Sigmoid colon (tissue), 7 donors: ENCODE measurements around the gene EFL1. TPM values are rescaled to one million over a fixed set of nuclear protein-coding genes. Genes with fewer than 3 reads are reported as not detected.

ENCODE experiments used
- DNase-seq: peaks from one replicate; pipeline ENCODE4 v3.0.0-alpha.2; 2019
- H3K27ac ChIP-seq, 4 donors: fragments of 200-600 bp; sonication (generic); one replicate each; pipeline ENCODE4 v1.5.1; 2016 to 2019; ENCODE audit warnings: mild to moderate bottlenecking in 1 of 4
- H3K27me3 ChIP-seq, 3 donors: fragments of 200-600 bp; sonication (generic); one replicate each; pipeline ENCODE4 v1.5.1; 2019; ENCODE audit warnings: mild to moderate bottlenecking in 1 of 3
- H3K36me3 ChIP-seq, 4 donors: fragments of 200-600 bp; sonication (generic); one replicate each; pipeline ENCODE4 v1.5.1; 2016 to 2019
- H3K4me1 ChIP-seq, 4 donors: fragments of 200-600 bp; sonication (generic); one replicate each; pipeline ENCODE4 v1.5.1; 2017 to 2019
- H3K4me3 ChIP-seq, 4 donors: fragments of 200-600 bp; sonication (generic); one replicate each; pipeline ENCODE4 v1.5.1; 2017 to 2019; ENCODE audit warnings: mild to moderate bottlenecking in 2 of 4, moderate library complexity in 1 of 4
- H3K9me3 ChIP-seq, 4 donors: fragments of 200-600 bp in 3 of 4; sonication (generic) in 3 of 4; one replicate each; pipeline versions ENCODE4 v1.5.1 to v1.6.1; 2013 to 2019
- EP300 ChIP-seq, 4 donors: sonication (generic); formaldehyde crosslinking; IDR thresholded peaks; one replicate each; pipeline ENCODE4 v1.6.1; 2017; ENCODE audit warnings: antibody characterized with exemption in 4 of 4
- POLR2A ChIP-seq, 2 donors: fragments of 450-650 bp; IDR thresholded peaks; one replicate each; pipeline ENCODE4 v1.6.1; 2016; ENCODE audit warnings: antibody characterized with exemption in 2 of 2, mild to moderate bottlenecking in 2 of 2, moderate library complexity in 2 of 2
- POLR2AphosphoS5 ChIP-seq, 4 donors: sonication (generic); formaldehyde crosslinking; IDR thresholded peaks; one replicate each; pipeline ENCODE4 v1.6.1; 2017; ENCODE audit warnings: antibody characterized with exemption in 4 of 4
- WGBS, 2 donors: extraction: QIAGEN DNeasy Blood & Tissue Kit; methylation state at CpG; one replicate each; pipeline ENCODE4 v1.1.7; 2013; 5-methylcytosine and 5-hydroxymethylcytosine counted together
- intact Hi-C: fragments of 100-400 bp; cut with DNase I; formaldehyde crosslinking; loops from one replicate; pipeline ENCODE4 v1.15.1; 2023
- polyA plus RNA-seq, 3 donors: library from polyadenylated mRNA; stranded (reverse); fragments of 200-250 nt; gene quantifications; one replicate each; pipeline ENCODE4 v1.2.3, GENCODE V29; 2013
- small RNA-seq, 3 donors: library from RNA; depleted of rRNA; stranded (forward); fragments of <200 nt; gene quantifications; one replicate each; pipeline ENCODE3, GENCODE V24; 2016
- total RNA-seq, 4 donors: library from RNA; depleted of rRNA; stranded (reverse); fragments of >200 nt; gene quantifications; one replicate each; pipeline ENCODE4 v1.1.0, GENCODE V29; 2016
- TF ChIP-seq, protein P1 (sequence below), 4 experiments: fragments of 450-650 bp in 3 of 4; fragments of 200-600 bp in 1 of 4; IDR thresholded peaks; one replicate each; pipeline ENCODE4 v1.5.1; 2016 to 2019; ENCODE audit warnings: antibody characterized with exemption in 4 of 4, mild to moderate bottlenecking in 3 of 4, moderate library complexity in 2 of 4
- donor health status: healthy with polysubstance abuse.
- donor health status: Bipolar disorder and iron deficiency.
- donor health status: healthy.

The EFL1 gene
- total and polyA plus RNA-seq, 7 donors, result 10.8 to 15.7 (median 13.6) TPM

DNA sequence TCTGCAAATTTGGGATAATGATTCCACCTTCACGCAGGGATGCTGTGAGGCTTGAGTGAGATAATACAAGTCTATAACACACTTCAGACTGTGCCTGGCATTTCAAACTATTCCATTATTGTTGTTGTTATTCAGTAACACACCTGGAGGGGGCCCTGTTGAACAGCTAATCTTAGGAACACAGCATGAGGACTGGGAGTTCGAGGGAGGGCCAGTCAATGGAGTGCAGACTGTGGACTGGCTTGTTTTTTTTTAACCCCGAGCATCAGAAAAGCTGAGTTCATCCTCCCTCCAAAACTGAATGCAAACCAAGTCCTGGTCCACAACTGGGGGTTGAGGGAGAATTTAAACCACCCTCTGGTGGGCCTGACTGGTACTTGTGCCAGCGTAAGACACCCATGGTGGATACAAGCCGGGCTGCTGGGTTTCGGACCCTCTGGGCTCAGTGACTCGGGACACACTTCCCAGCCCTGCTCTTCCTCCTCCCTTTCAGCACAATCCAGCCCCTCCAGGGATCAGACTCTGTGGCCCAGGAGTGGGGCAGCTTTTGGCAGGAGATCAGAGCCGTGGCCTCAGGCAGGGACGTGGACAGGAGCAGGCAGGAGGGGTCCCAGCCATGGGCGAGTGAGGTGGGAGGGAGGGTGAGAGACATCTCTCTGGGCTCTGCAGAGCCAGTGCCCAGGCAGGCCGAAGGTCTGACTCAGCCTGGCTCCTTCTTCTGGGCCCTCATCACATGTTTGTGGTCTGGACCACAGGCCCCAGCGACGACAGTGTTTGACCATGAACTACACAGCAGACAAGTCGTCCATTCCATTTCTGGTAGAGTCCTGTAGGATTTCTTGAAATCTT, 180.4 kb downstream of the EFL1 start:
- no peak overlapping the region for H3K27ac ChIP-seq
- no peaks in the 10 kb centered on the region for H3K36me3 ChIP-seq
- no peaks in the 10 kb centered on the region for H3K4me1 ChIP-seq
- no peaks in the 10 kb centered on the region for H3K9me3 ChIP-seq
- DNase-seq, result no peak
- TF ChIP-seq POLR2A (IDR thresholded peaks at IDR 0.05) (no peak), EP300 (IDR thresholded peaks at IDR 0.05) (no peak), POLR2AphosphoS5 (IDR thresholded peaks at IDR 0.05) (no peak)
- TF ChIP-seq, protein P1, sequence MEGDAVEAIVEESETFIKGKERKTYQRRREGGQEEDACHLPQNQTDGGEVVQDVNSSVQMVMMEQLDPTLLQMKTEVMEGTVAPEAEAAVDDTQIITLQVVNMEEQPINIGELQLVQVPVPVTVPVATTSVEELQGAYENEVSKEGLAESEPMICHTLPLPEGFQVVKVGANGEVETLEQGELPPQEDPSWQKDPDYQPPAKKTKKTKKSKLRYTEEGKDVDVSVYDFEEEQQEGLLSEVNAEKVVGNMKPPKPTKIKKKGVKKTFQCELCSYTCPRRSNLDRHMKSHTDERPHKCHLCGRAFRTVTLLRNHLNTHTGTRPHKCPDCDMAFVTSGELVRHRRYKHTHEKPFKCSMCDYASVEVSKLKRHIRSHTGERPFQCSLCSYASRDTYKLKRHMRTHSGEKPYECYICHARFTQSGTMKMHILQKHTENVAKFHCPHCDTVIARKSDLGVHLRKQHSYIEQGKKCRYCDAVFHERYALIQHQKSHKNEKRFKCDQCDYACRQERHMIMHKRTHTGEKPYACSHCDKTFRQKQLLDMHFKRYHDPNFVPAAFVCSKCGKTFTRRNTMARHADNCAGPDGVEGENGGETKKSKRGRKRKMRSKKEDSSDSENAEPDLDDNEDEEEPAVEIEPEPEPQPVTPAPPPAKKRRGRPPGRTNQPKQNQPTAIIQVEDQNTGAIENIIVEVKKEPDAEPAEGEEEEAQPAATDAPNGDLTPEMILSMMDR (IDR thresholded peaks at IDR 0.05), result no peak
- 68 to 73% methylated on average over 14 of the region's 14 CpGs for WGBS, 2 donors
- intact Hi-C loops, result no loop called here
- H3K27me3 ChIP-seq, result no peaks in the 10 kb centered on the region
- no peak overlapping the region for H3K4me3 ChIP-seq

DNA sequence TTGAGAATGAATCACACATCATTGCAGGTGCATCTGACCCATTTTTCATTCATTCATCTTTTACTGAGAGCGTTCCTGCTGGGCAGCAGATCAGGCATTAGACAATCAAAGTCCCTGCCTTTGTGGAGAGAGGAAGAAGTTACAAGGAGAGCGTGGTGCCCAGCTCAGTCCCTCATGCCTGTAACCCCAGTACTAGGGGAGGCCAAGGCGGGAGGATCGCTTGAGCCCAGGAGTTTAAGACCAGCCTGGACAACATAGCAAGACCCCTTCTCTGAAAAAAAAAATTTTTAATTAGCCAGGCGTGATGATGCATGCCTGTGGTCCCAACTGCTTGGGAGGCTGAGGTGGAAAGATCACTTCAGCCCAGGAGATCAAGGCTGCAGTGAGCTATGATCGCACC, 181.8 kb downstream of the EFL1 start:
- H3K4me3 ChIP-seq, result no peak overlapping the region
- H3K36me3 ChIP-seq, result no peaks in the 10 kb centered on the region
- intact Hi-C loops, result no loop called here
- TF ChIP-seq POLR2A (IDR thresholded peaks at IDR 0.05) (no peak), EP300 (IDR thresholded peaks at IDR 0.05) (no peak), POLR2AphosphoS5 (IDR thresholded peaks at IDR 0.05) (no peak)
- TF ChIP-seq, protein P1 (IDR thresholded peaks at IDR 0.05), result no peak
- H3K27me3 ChIP-seq, result no peaks in the 10 kb centered on the region
- no peaks in the 10 kb centered on the region for H3K4me1 ChIP-seq
- no peak overlapping the region for H3K27ac ChIP-seq
- WGBS, 2 donors, result 91 to 92% methylated on average over 6 of the region's 6 CpGs
- no peak for DNase-seq
- H3K9me3 ChIP-seq, result no peaks in the 10 kb centered on the region

Small RNAs within 50 kb of the gene (small RNA-seq; reads per million reads assigned to genes)
- gene RNU1-77P, result 0 to 0.15 (median 0.11) reads per million in 3 donors

Other genes starting within 250 kb of the EFL1 start
- gene MEX3B, start 216.7 kb downstream of the EFL1 start, total RNA-seq, result 1 to 10 TPM; 3.5 to 5.8 (median 4.3) TPM
- 1 to 10 TPM in 2 of 3 donors, under 1 TPM in 1; 0.23 to 1.2 (median 1.0) TPM for gene MEX3B, start 216.7 kb downstream of the EFL1 start, polyA plus RNA-seq
- 1 to 10 TPM in 2 of 4 donors, under 1 TPM in 1, not detected in 1; 0.55 to 2.1 (median 1.8) TPM for gene SAXO2, start 84 bp upstream of the EFL1 start, total RNA-seq
- 1 to 10 TPM in 1 of 3 donors, under 1 TPM in 2; 0.23 to 4.8 (median 0.57) TPM for gene SAXO2, start 84 bp upstream of the EFL1 start, polyA plus RNA-seq
- gene GOLGA6L10, start 86.7 kb upstream of the EFL1 start, total RNA-seq, result 1 to 10 TPM; 1.8 to 3.0 (median 1.8) TPM
- 1 to 10 TPM in 2 of 3 donors, under 1 TPM in 1; 0.60 to 3.0 (median 1.4) TPM for gene GOLGA6L10, start 86.7 kb upstream of the EFL1 start, polyA plus RNA-seq
- 1 to 10 TPM; 3.6 to 5.3 (median 4.6) TPM for gene GOLGA6L9, start 167.1 kb upstream of the EFL1 start, total RNA-seq
- 10 to 100 TPM in 1 of 3 donors, 1 to 10 TPM in 2; 1.2 to 18.3 (median 3.6) TPM for gene GOLGA6L9, start 167.1 kb upstream of the EFL1 start, polyA plus RNA-seq